ENCODE data around the gene DLD. TPM values are rescaled to one million over a fixed set of nuclear protein-coding genes. Genes with fewer than 3 reads are reported as not detected.

The DLD gene
- polyA plus RNA-seq, 2 of the 4 experiments (the other 2 are of a cell fraction), result 129 to 179 TPM

DNA sequence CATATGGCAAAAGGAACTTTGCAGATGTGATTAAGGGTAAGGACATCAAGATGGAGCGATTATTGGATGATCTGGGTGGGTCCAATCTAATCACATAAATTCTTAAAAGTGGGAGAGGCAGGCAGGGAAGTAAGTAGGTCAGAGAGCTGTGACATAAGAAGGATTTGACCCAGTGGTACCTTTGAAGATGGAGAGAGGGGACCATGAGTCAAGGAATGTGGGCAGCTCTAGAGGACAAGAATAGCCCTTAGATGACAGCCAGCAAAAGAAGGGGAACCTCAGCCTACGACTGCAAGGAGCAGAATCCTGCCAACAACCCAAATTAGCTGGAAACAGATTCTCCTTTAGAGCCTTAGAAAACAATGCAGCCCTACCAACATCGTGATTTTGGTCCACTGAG is 77.5 kb downstream of the DLD start (continued):
- TF ChIP-seq SREBF2 (IDR thresholded peaks at IDR 0.05) (no peak), RNF2 (IDR thresholded peaks at IDR 0.05; ENCODE audit: borderline replicate concordance, low read depth) (no peak), EHF (CRISPR knock-in tag; IDR thresholded peaks at IDR 0.05) (no peak), MAFK (IDR thresholded peaks at IDR 0.05; ENCODE audit: partially characterized antibody) (no peak), CHD2 (IDR thresholded peaks at IDR 0.05; ENCODE audit: low read length, partially characterized antibody) (no peak)
- TF ChIP-seq, protein P1, sequence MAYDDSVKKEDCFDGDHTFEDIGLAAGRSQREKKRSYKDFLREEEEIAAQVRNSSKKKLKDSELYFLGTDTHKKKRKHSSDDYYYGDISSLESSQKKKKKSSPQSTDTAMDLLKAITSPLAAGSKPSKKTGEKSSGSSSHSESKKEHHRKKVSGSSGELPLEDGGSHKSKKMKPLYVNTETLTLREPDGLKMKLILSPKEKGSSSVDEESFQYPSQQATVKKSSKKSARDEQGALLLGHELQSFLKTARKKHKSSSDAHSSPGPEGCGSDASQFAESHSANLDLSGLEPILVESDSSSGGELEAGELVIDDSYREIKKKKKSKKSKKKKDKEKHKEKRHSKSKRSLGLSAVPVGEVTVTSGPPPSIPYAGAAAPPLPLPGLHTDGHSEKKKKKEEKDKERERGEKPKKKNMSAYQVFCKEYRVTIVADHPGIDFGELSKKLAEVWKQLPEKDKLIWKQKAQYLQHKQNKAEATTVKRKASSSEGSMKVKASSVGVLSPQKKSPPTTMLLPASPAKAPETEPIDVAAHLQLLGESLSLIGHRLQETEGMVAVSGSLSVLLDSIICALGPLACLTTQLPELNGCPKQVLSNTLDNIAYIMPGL (CRISPR knock-in tag; IDR thresholded peaks at IDR 0.05; ENCODE audit: borderline replicate concordance), result no peak

- 92% methylated on average over 6 of the region's 6 CpGs for WGBS (ENCODE audit: missing lambda C conversion rate)
- ATAC-seq, result no peak
- TF ChIP-seq SMC3 (IDR thresholded peaks at IDR 0.05) (no peak), NFE2L2 (conservative IDR thresholded peaks at IDR 0.05; ENCODE audit: low read length) (no peak), NR3C1 (IDR thresholded peaks at IDR 0.05) (no peak), HOXA7 (CRISPR knock-in tag; IDR thresholded peaks at IDR 0.05) (no peak), CBX2 (IDR thresholded peaks at IDR 0.05; ENCODE audit: borderline replicate concordance, low read depth) (no peak), ZNF302 (CRISPR knock-in tag; IDR thresholded peaks at IDR 0.05) (no peak), RARB (CRISPR knock-in tag; IDR thresholded peaks at IDR 0.05) (no peak), TFCP2L1 (CRISPR knock-in tag; IDR thresholded peaks at IDR 0.05) (no peak), MAFK (IDR thresholded peaks at IDR 0.05; ENCODE audit: partially characterized antibody) (no peak), POLR2A (IDR thresholded peaks at IDR 0.05; ENCODE audit: low read length) (no peak), HES2 (IDR thresholded peaks at IDR 0.05) (no peak), POLR2AphosphoS2 (conservative IDR thresholded peaks at IDR 0.05; ENCODE audit: low read length) (no peak), CHD2 (IDR thresholded peaks at IDR 0.05; ENCODE audit: low read length, partially characterized antibody) (no peak), REST (IDR thresholded peaks at IDR 0.05) (no peak), CBX8 (IDR thresholded peaks at IDR 0.05) (no peak)
- TF ChIP-seq, protein P2, sequence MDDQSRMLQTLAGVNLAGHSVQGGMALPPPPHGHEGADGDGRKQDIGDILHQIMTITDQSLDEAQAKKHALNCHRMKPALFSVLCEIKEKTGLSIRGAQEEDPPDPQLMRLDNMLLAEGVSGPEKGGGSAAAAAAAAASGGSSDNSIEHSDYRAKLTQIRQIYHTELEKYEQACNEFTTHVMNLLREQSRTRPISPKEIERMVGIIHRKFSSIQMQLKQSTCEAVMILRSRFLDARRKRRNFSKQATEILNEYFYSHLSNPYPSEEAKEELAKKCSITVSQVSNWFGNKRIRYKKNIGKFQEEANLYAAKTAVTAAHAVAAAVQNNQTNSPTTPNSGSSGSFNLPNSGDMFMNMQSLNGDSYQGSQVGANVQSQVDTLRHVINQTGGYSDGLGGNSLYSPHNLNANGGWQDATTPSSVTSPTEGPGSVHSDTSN (IDR thresholded peaks at IDR 0.05), result no peak
- TF ChIP-seq, protein P1 (CRISPR knock-in tag; IDR thresholded peaks at IDR 0.05; ENCODE audit: borderline replicate concordance), result no peak
- TF ChIP-seq, protein P3, sequence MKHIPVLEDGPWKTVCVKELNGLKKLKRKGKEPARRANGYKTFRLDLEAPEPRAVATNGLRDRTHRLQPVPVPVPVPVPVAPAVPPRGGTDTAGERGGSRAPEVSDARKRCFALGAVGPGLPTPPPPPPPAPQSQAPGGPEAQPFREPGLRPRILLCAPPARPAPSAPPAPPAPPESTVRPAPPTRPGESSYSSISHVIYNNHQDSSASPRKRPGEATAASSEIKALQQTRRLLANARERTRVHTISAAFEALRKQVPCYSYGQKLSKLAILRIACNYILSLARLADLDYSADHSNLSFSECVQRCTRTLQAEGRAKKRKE (CRISPR knock-in tag; IDR thresholded peaks at IDR 0.05; ENCODE audit: low read depth), result no peak
- TF ChIP-seq, protein P4, sequence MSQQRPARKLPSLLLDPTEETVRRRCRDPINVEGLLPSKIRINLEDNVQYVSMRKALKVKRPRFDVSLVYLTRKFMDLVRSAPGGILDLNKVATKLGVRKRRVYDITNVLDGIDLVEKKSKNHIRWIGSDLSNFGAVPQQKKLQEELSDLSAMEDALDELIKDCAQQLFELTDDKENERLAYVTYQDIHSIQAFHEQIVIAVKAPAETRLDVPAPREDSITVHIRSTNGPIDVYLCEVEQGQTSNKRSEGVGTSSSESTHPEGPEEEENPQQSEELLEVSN (IDR thresholded peaks at IDR 0.05; ENCODE audit: borderline replicate concordance, low read depth), result no peak
- Histone ChIP-seq H3K27ac (no peak overlapping the region), H3K9me3 (no peaks in the 10 kb centered on the region), H3K4me2 (no peak overlapping the region), H3K4me1 (peaks cover 23% of the 10 kb centered on the region), H3K4me3 (no peak overlapping the region)
- FAIRE-seq, result no peak
- ChIA-PET POLR2A (no interaction called here), CTCF (interaction anchor here (1.2 to 1.7 kb wide), 2 partner anchors 8 to 176 kb away, joined by 3 to 5 read pairs; no protein-coding TSS in a partner anchor)
- no peak for DNase-seq (ENCODE audit: low read depth in 1 of 2, low spot score in 1 of 2)
Measured at GRCh38 chr7:107969856-107970255, 78.9 kb downstream of the DLD start.
